Mononuclear cell (primary cell): ENCODE results near the gene PICALM. TPM values are rescaled to one million over a fixed set of nuclear protein-coding genes. Genes with fewer than 3 reads are reported as not detected.
A peak's percentile ranks its signal among the peaks of the same experiment; 100 is the strongest.
"Not testable (repeated sequence)": the region's sequence is repeated elsewhere in the genome, so short reads cannot be mapped to it uniquely, and the experiment has no call there.

Experiments
- H3K27me3 ChIP-seq: 2 replicates; pipeline ENCODE4 v1.6.0; 2011; ENCODE audit warnings: low read length, control low read depth; ENCODE audit not compliant: insufficient read depth
- H3K4me1 ChIP-seq: 2 replicates; pipeline ENCODE4 v1.5.1; 2011; ENCODE audit warnings: mild to moderate bottlenecking, low read length, control low read depth; ENCODE audit not compliant: insufficient read depth
- H3K4me3 ChIP-seq: 2 replicates; pipeline ENCODE4 v1.5.1; 2011; ENCODE audit warnings: mild to moderate bottlenecking, low read length, moderate library complexity
- H3K9me3 ChIP-seq: 2 replicates; pipeline ENCODE4 v1.5.1; 2011; ENCODE audit warnings: low read depth, mild to moderate bottlenecking, control low read depth, low read length
- total RNA-seq: library from RNA; depleted of rRNA; stranded (reverse); fragments of >200 nt; gene quantifications from one replicate; pipeline ENCODE4 v1.2.3, GENCODE V29; 2012

The PICALM gene
- total RNA-seq, 1 donor: 416 TPM

GRCh38 chr11:86099874-86100273 lies 31.0 kb upstream of the PICALM start:
- H3K4me1 ChIP-seq: no peaks in the 10 kb centered on the region
- H3K9me3 ChIP-seq: no peaks in the 10 kb centered on the region

DNA sequence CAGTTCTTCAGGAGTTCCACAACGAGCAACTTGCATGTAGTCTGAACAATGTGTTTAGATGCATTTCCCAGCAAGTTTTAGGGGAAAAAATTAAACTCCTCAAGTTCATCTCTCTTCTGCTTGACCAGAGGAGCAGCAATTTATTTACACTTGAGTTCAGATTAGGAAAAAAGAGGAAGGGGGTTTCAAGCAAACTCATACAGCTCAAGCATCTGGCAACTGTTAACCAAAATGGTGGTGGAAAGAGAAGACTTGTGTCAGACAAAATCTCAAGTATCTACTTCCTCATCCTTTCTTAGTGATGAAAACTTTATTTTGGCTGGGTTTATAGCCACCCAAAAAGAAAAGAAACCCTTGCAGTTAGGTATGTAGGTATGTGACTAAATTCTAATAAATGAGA lies 29.1 kb upstream of the PICALM start:
- no peaks in the 10 kb centered on the region for H3K9me3 ChIP-seq
- no peak overlapping the region for H3K4me3 ChIP-seq
- no peaks in the 10 kb centered on the region for H3K27me3 ChIP-seq
- no peaks in the 10 kb centered on the region for H3K4me1 ChIP-seq

More at GRCh38 chr11:86099874-86100273, 31.0 kb upstream of the PICALM start:
- H3K27me3 ChIP-seq: no peaks in the 10 kb centered on the region
- no peak overlapping the region for H3K4me3 ChIP-seq

DNA sequence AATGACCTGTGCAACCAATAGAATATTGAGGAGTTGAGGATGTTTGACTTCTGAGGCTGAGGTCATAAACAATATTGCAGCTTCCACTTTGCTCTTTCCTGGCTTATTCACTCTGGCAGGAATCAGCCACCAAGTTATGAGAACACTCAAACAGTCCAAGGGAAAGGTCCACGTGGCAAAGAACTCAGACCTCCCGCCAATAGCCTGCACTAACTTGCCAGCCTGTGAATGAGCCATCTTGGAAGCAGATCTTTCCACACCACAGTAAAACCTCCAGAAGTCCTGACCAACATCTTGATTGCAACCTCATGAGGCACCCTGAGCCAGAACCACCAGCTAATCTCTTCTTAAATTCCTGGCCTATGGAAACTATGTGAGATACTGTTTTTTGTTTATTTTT lies 22.7 kb upstream of the PICALM start:
- Histone ChIP-seq H3K4me3 (no peak overlapping the region), H3K27me3 (no peaks in the 10 kb centered on the region), H3K4me1 (no peaks in the 10 kb centered on the region), H3K9me3 (no peaks in the 10 kb centered on the region)

- Histone ChIP-seq H3K9me3 (no peaks in the 10 kb centered on the region), H3K4me1 (no peaks in the 10 kb centered on the region), H3K27me3 (no peaks in the 10 kb centered on the region), H3K4me3 (no peak overlapping the region)
Observed at GRCh38 chr11:86091086-86091485, 22.2 kb upstream of the PICALM start.

DNA sequence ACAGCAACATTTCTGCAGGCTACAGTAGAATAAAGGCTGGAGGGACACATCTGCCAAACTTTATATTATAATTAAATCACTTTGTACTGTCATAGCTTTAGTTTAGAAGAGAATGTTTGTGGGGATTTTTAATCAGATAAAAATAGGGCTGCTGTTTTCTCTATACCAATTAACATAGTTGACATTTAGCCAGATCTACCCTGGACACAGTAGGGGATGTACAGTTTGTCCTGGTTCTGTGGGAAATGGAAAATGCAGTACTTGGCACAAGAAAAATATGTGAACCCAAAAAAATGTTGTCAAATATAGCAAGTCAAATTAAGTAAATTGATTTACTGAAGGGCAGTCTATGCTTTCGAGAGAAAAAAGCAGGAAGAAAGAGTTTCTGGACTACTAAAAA lies 20.8 kb upstream of the PICALM start:
- no peak overlapping the region for H3K4me3 ChIP-seq

GRCh38 chr11:86087688-86088087 lies 18.8 kb upstream of the PICALM start:
- not testable (repeated sequence) for H3K4me3 ChIP-seq, H3K27me3 ChIP-seq, H3K4me1 ChIP-seq, H3K9me3 ChIP-seq

More for the DNA sequence above, 20.8 kb upstream of the PICALM start:
- no peaks in the 10 kb centered on the region for H3K27me3 ChIP-seq
- no peaks in the 10 kb centered on the region for H3K4me1 ChIP-seq
- no peaks in the 10 kb centered on the region for H3K9me3 ChIP-seq

DNA sequence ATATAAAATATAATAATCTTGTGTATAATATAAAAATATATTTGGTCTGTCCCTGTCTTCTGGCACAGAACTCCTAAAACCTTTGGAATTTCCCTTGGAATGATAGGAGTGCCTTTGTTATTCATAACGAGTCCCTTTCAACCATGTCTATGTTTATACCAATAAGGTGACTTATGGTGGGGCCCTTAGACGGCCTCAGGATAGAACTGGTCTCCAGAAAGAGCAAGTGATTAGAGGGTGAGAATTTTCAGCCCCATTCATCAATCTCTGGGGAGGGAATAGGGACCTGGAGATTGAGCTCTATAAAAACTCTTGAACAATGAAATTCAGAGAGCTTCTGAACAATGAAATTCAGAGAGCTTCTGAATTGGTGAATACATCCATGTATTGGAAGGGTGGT lies 18.4 kb upstream of the PICALM start:
- Histone ChIP-seq H3K27me3 (no peaks in the 10 kb centered on the region), H3K9me3 (no peaks in the 10 kb centered on the region), H3K4me1 (no peaks in the 10 kb centered on the region), H3K4me3 (no peak overlapping the region)

DNA sequence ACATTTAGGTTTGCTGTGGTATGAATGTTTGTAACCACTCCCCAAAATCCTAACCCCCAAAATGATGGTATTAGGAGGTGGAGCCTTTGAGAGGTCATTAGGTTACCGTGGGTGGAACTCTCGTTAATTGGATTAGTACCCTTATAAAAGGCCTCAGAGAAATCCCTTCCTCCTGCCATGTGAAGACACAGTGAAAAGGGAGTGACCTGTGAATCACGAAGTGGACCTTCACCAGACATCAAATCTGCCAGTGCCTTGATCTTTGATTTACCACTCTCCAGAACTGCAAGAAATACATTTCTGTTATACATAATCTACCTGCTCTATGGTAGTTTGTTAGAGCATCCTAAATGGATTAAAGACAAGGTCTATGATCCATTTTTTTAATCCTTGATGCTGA lies 12.6 kb upstream of the PICALM start:
- no peaks in the 10 kb centered on the region for H3K4me1 ChIP-seq
- no peaks in the 10 kb centered on the region for H3K27me3 ChIP-seq
- no peaks in the 10 kb centered on the region for H3K9me3 ChIP-seq
- H3K4me3 ChIP-seq: no peak overlapping the region

DNA sequence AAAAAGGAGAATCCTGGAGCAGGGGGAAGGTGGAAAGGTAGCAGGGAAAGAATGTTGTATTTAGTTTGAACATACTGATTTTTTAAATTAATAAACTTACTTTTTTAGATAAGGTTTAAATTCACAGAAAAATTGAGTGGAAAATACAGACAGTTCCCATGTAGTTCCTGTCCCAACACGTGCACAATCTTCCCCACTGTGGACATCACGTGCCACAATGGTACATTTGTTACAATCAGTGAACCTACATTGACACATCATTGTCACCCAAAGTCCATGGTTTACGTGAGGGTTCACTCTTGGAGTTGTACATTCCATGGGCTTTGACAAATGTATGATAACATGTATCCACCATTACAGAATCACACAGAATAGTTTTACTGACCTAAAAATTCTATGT lies 10.5 kb upstream of the PICALM start:
- Histone ChIP-seq H3K27me3 (no peaks in the 10 kb centered on the region), H3K4me1 (no peaks in the 10 kb centered on the region), H3K9me3 (no peaks in the 10 kb centered on the region), H3K4me3 (no peak overlapping the region)

DNA sequence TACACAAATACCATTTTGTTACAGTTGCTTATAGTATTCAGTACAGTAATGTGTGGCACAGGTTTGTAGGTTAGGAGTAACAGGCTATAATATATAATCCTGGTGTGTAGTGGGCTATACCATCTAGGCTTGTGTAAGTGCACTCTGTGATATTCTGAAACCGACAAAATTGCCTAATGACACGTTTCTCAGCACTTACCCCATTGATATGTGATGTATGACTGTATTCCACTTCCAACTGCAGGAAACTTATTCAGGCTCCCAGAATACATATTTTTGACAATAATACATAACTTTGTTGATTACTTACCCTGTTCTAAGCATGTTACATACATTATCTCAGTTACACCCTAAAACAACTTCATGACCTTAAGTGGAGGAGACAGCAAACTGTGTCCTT lies 5.1 kb upstream of the PICALM start:
- Histone ChIP-seq H3K4me3 (no peak overlapping the region), H3K9me3 (no peaks in the 10 kb centered on the region), H3K4me1 (peaks cover 13% of the 10 kb centered on the region), H3K27me3 (no peaks in the 10 kb centered on the region)

- no peaks in the 10 kb centered on the region for H3K9me3 ChIP-seq
- no peak overlapping the region for H3K4me3 ChIP-seq
- H3K27me3 ChIP-seq: no peaks in the 10 kb centered on the region
- H3K4me1 ChIP-seq: peaks cover 13% of the 10 kb centered on the region
Observed at GRCh38 chr11:86072211-86072610, 3.3 kb upstream of the PICALM start.

- Histone ChIP-seq H3K4me3 (no peak overlapping the region), H3K4me1 (peaks cover 14% of the 10 kb centered on the region)
Observed at GRCh38 chr11:86070142-86071056, 1.5 kb upstream of the PICALM start.

DNA sequence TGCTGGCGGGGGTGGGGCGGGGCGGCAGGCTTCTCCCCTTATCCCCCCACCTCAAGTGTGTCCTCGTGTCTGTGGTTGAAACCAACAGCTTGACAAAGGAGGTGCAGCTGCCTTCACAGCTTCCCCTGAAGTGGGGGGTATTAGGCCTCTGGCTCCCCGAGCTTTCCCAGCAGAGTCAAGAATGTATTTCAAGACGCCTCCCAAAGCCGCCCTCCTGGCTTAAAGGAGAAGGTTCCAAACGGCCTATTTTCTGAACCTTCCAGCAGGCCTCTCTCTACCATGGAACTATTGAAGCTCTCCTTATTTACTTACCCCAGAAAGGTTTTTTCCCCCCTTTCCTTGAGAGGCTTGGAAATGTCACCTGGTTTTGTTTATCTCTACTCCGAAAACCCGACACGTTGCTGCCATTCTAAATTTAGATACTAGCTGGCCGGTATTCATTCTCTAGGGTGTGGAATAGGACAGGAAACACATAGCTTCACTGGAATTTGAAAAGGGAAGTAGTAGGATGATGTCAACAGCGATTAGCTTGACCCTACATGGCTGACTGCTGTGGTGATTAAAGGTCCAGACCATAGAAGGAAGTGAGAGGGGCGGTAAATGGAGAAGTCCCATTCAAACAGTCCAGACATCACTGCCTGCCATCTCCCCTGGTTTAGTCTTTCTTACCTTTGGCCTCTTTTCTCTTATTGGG lies 671 bp upstream of the PICALM start:
- H3K9me3 ChIP-seq: no peaks in the 10 kb centered on the region
- H3K27me3 ChIP-seq: no peaks in the 10 kb centered on the region
- H3K4me3 ChIP-seq: peak overlapping the region; percentile 41
- peaks cover 23% of the 10 kb centered on the region for H3K4me1 ChIP-seq

More at GRCh38 chr11:86070142-86071056, 1.5 kb upstream of the PICALM start:
- Histone ChIP-seq H3K9me3 (no peaks in the 10 kb centered on the region), H3K27me3 (no peaks in the 10 kb centered on the region)

- H3K27me3 ChIP-seq: no peaks in the 10 kb centered on the region
- H3K4me3 ChIP-seq: peak overlapping the region; percentile 71
- H3K9me3 ChIP-seq: no peaks in the 10 kb centered on the region
- H3K4me1 ChIP-seq: peaks cover 29% of the 10 kb centered on the region
Observed at GRCh38 chr11:86068138-86068871, 579 bp downstream of the PICALM start.

DNA sequence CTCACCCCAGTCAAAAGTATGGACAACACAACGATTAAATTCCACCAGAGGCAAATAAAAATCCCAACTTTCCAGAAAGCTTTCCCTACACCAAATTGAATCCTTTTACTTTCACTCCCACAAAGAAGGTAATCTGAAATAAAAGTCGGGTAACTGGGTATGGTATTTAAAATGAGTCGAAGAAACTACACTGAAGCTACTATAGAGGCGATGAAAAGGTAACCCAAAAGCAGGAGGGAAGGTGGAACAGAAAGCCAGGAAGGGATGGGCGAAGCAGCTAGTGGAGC lies 1.1 kb downstream of the PICALM start:
- Histone ChIP-seq H3K4me3 (peak overlapping the region; percentile 71), H3K27me3 (no peaks in the 10 kb centered on the region), H3K9me3 (no peaks in the 10 kb centered on the region), H3K4me1 (peaks cover 29% of the 10 kb centered on the region)
